HG03108 (cell line): ENCODE measurements around the gene DEPDC5.

Experiments
- ATAC-seq: cut with Tn5 transposase; IDR thresholded peaks from one replicate; pipeline ENCODE4 v1.9.1; 2021; ENCODE audit warnings: moderate library complexity; ENCODE audit not compliant: unreplicated experiment

DEPDC5 gene

DNA sequence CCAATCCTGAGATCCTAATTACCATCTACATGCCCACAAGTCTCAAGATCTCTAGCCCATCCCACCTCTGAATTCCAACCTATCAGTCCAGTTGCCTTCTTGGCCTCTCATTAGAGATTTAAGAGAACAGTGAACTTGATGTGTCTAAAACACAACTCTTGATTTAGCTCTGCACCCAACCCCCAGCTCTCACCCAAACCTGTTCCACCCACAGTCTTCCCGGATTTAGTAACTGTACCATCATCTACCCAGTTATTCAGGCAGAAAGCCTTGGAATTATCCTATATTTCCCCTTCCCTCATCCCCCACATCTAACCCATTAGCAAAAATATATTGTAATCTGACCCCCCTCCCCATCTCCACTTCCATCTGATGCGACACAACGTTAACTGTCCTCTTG is 166.5 kb downstream of the DEPDC5 start:
- no peak for ATAC-seq

DNA sequence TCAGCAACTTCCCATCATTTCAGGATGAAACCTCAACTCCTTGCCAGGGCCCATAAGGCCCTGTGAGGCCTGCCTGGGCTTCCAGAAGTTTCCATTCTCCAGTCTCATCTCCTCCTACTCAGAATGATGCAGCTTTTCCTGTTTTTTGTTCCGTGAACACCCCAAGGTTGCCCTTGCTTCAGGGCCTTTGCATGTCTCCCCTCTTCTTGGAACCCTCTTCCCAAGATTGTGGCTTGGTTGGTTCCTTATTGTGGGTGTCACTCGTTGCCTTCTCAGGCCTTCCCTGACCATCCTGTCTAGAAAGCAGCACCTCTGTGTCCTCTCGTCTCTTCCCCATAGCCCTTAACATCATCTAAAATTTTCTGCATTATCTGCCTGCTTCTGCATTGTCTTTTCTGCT is 167.3 kb downstream of the DEPDC5 start:
- ATAC-seq, result no peak

DNA sequence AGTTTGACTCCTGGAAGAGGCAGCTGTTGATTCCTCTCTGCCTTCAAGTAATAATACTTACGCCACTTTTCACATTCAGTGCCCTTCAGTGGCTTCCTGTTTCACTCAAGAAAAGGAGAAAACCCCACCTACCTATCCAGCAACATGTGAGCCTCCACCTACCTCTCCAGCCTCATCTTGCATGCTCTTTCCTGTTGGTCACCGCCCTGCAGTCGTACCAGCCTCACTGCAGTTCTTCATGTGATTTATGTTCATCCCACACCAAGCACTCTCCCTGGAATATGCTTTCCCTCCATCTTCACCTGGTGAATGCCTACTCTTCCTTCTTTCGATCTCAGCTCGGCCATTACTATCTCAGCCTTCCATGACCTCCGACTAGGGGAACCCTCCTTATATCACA is 168.7 kb downstream of the DEPDC5 start:
- no peak for ATAC-seq

DNA sequence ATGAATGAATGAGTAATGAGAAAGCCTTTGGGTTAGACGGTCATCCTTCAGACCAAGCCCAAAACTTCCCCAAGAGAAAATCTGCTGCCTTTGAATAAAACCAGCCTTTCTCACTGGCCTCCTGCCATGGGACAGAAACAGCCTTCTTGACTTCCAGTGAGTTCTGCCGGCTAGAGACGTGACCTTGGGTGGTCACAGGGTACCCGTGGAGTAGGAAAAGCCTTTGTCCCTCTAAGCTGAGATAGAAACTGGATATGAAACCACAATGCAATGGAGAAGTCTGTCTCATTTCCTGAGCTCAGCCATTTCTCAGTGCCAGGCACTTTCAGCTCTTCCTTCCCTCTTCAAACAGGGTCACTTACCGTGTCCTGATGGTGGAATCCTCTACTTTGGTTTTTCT is 169.3 kb downstream of the DEPDC5 start:
- ATAC-seq, result no peak

DNA sequence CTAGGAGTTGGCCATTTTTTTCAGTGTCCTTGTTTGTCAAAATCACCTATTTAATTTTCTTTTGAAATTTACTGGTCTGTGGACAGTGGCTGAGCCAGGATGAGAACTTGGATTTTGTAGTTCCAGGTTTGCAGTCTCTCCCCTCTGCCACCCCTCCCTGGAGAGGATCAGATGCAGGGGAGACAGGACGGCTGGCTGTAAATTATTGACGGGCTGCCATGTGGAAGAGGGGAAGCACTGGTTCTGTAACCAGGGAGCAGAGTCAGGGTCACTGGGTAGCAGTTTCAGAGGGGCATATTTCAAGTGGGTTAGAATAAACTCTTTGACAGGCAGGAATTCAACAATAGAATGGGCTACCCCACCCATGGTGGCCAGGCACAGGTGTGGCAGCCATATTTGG is 169.9 kb downstream of the DEPDC5 start:
- no peak for ATAC-seq

DNA sequence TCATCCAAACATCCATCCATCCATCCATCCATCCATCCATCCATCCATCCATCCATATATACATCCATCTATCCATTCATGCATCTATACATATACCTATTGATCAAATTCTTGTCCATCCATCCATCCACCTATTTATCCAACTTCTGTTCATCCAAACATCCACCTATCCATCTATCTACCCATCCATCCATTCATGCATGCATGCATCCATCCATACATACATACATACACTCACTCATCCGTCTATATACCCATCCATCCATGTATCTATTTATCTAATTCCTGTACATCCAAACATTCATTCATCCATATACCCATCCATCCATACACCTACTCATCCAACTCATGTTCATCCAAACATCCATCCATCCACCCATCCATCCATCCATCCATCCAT is 171.2 kb downstream of the DEPDC5 start:
- no peak for ATAC-seq

DNA sequence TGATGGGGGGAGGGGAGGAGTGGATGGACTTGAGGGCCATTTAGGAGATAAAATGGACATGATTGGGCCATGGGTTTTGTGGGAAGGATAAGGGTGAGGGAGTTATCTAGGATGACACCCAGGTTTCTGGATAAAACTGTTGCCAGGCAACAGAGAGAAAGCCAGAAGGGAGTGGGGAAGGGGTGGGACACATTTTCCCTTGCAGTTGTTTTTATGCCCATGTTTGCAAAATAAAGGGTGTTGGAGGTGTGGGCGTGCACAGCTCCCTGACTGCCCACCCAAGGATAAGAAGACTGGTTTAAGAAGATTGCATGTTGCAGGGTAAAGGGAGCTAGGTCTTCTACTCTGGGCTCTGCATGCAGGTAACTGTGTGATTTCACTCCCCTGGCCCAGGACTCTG is 172.2 kb downstream of the DEPDC5 start:
- no peak for ATAC-seq

DNA sequence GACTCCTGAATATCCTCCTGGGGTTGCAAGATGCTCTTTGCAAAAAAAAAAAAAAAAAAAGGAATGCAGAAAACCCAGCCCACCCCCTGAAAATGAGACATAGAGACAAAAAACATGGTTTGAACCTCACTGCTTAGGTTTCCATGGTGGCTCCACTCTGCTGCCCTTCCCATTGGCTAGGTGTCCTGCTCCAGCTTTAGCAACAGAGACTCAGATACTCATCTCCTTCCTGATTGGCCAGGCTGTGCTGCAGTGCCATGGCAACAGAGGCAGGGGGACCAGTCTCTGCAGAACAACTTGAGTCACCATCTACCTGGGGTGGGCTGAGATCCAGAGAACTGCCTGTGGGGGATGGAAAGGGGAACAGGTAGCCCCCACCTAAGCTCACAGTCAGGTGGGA is 173.2 kb downstream of the DEPDC5 start:
- no peak for ATAC-seq

DNA sequence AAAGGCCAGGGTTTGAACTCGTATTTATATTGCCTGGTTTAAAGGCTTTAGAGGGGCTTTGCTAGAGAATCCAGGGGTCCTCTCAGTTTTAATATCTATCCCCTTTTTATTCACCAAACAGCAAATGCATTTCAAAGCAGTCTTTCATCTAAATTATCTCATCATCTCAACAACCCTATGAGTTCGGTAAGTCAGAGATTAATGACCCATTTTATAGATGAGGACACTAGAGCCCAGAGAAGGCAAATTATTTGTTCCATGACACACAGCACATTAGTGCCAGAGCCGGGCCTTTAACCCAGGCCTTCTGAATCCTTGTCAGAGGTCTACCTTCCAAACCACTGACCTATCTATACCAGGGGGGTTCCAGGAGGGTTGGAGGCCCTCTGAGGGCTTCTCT is 173.7 kb downstream of the DEPDC5 start:
- no peak for ATAC-seq

DNA sequence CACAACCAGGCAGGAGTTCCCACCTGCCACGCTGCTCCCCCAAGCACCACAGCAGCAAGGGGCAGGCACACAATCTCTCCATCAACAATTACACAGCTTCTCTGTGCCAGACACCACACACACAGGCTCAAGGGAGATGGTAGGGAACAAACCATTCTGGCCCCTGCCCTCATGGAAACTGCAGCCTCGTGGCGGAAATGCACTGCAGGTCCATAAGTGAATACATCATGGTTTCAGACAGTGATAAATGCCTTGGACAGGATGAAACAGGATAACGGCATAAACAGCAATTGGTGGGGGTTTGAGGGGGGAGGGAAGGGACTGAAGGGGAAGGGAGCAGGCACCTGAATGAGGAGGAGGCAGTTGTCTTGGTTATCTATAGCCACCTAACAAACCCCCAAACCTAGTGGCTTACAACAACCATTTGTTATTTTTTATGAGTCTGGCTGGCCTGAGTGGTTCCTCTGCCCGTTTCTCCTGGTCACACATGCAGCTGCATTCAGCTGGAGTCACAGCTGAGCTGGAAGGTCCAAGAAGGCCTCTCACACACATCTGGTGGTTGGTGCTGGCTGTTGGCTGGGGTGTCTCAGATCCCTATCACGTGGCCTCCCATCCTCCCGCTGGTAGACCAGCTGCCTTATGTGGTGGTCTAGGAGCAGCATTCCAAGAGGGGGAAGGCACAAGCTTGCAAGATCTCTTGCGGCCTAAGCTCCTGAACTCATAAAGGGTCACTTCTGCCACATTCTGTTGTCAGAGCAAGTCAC is 175.5 kb downstream of the DEPDC5 start:
- no peak for ATAC-seq

DNA sequence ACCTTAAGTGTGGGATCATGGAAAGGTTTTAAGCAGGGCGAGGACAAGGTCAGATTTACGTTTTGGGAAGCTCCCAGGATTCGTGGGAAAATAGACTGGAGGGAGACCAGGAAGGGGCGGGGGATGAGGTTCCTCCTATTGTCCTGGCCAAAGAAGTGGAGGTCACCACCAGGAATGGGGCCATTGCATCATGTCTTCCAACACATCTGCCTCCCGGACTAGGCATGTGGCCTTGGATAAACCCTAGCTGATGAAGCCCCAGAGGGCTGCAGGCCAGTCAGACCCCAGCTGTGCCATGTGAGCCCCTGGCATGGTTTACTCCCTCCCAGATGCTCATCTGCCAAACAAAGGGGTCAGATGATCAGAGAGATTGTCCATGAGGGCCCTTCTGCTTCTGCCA is 179.0 kb downstream of the DEPDC5 start:
- ATAC-seq, result no peak

DNA sequence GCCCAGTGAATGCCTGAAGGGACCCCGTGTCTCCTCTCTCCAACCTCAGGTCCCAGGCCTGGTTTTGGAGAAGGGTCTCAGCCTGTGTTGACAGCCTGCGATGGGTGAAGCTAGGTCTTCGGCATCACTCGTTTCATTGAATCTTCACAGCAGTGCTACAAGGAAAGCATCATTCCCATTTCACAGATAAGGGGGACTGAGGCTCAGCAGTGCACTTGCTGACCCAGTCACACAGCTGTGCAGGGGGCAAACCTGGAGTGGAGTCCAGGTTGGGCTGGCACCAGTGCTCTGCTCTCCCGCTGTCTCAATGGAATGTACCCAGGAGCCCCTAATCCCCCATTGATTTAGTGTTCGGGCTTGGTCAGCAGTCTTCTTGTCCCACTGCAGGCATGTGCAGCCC is 179.6 kb downstream of the DEPDC5 start:
- ATAC-seq, result no peak

DNA sequence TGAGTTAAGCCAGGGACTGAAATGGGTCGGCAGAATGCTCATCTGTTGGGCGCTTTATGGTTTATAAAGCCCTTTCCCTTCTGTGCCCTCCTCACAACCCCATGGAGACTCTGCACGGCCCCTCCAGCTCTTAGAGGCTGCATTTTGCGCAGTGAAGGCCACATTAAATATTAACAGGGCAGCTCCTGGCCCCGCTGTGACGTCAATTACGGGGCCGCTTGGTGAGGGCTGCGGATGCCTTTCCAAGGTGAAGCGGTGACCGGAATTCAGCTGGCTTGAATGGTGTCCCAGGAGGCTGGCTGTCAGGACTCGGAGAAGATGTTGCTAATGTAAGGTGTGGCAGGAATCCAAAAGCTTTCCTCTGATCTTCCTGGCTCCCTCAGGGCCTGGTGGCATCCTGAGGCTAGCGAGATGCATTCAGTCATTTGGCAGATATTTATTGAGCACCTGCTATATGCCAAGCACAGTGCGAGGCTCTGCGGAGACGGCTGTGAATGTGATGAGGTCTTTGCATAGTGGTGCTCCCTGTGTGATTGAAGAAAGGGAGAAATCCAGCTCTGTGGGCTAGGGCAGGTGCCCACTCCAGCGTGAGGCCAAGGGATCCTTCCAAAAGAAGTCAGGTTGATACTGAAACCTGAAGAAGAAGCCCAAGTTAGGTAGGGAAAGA is 180.1 kb downstream of the DEPDC5 start:
- ATAC-seq, result no peak

DNA sequence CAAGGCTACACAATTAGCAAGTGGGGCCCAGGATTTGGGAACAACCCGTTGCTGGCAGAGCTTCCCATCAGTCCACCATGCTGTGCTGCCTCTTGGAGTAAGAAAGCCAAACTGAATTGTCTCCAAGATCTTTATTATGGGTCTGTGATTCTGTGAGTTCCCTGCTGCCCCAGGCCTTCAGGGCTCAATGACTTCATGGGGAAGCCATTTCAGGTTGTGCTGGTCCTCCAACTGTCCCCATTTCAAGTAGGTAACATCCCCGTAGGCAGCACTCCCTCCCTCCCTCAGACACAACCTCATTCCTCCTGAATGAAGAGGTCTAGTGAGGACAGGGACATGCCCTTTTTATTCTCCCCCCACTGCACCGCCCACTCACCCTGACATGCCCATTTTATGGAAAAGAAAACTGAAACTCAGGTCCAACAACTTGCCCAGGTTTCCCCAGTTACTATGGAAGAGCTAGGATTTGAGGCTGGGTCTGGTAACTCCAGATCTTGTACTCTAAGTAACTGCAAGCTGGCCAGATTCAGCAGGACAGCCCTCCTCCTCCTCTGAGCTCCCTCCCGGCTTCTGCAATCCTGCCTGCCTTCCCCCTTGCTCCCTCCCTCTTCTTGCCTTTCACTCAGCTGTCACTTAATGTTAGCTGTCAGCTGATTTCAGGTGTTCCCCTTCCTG is 182.3 kb downstream of the DEPDC5 start:
- no peak for ATAC-seq

DNA sequence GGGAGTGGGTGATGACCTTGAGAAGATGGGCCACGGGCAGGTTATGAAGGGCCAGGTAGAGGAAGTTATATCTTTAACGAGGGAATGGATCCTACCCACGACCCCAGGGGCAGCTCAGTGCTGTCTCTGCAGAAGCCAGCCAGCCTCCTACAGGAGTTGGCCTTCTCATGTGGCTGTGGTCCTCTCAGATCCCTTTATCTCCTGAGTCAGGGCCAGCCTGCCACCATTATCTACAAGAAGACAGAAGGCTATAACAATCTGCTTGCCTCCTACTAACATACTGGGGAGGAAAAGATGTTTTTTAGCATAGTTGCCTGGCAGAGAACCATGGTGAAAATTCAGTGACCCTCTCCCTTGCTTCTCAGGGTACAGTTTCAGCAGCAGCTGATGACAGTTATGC is 183.5 kb downstream of the DEPDC5 start:
- ATAC-seq, result no peak

DNA sequence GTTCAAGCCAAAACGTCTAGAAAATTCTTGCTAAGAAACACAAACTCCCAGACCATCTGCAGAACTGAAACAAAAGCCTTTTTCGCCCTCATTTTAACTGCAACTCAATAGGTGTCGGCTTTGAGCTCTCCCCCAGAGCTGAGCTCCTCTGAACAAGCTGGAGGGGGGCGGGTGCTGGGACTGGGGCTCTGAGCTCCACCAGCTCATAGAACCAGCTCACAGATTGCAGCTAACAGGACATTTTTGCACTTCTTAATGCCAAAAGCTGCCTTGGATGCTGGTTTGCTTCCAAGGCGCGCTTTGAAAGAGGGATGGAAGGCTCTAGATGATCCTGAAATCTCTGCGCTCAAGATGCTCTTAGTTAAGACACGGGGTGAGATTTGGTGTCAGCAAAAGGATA is 184.5 kb downstream of the DEPDC5 start:
- ATAC-seq, result no peak

DNA sequence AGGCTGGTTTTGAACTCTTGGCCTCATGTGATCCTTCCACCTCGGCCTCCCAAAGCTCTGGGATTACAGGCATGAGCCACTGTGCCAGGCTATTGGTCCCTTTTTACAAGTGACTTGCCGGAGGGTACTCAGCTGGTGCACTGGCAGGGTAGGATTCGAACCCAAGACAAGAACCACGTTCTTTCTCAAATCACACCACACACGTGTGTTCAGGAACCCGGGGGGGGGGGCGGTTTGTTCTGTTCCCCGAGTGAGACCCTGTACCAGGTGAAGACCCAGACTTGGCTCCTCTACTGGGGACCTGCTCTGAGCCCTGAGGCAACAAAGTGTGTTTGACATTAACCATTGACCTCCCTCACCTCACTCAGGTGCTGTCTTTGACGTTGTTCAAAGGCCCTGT is 186.7 kb downstream of the DEPDC5 start:
- ATAC-seq, result no peak

DNA sequence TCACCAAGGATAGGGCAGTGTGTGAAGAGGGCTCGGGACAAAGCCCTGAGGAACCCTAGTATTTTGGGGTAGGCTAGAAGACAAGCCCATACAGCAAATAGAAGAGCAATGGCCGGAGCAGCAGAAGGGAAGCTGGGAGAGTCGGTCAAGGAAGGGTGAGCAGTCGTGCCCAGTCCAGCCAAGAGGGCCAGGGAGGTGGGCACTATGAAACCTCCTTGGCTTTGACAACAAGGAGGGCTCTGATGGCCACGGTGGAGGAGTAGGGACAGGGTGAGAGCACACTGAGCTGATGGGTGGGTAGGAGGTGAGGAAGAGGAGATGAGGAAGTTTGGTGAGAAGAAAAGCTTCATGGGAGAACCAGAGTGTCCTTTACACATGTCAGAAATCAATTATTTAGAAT is 188.3 kb downstream of the DEPDC5 start:
- ATAC-seq, result no peak

DNA sequence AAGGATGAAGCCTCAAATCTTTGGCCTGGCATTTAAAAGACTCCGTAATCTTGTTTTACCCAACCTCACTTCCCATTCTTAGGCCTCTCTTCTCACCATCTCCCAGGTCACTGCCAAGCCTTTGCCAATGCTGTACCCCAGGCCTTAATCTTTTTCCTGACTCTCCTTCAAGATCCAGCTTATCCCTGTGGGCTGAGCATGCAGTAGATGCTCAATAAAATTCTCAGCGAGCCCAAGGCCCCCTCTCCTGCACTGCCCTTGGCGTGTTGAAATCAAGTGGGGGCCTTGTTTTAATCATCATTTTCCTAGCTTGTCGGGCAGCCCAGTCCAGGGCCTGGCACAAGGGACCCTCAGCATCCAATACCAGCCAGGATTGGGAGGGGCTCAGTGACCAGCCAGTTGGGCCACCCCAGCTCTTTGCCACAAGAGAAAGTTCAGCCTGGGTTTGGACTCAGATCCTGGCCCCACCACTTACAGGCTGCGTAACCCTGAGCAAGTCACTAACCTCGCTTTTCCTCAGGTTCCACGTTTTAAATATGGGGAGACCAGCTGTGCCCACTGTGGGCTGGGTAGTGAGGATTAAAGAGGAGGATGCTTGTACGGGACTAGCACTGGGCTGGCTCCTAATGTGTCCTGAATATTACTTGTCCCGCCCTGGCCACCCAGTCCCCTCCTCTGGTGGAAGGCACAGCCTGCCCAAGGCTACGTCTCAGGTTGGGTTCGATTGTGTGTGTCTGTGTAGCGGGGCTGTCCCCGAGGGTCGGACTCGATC is 189.6 kb downstream of the DEPDC5 start:
- no peak for ATAC-seq

DNA sequence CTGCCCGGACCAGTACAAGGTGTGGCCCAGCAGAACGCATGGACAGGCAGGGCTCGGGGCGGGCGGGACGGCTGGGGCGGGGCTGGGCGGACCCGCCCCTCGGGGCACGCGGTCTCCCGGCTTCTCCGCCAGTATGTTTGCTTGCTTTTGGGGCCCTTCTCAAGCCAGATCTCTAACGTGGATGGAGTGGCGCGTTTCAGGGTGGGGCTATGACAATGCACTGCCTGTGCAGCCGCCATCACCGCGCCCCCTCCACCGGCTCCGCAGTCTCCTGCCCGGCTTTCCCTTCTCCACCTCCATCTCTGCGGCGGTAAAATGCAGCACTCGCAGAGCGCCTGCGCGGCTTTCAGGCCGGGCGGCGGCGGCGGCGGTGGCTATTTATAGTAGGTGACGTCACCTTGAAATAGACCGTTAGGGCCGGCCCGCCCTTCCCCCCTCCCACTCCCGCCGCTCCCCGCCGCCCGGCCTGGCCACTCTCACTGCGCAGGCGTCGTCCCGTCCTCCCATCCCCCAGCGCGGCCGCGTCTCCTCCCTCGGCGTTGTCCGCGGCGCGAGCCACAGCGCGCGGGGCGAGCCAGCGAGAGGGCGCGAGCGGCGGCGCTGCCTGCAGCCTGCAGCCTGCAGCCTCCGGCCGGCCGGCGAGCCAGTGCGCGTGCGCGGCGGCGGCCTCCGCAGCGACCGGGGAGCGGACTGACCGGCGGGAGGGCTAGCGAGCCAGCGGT is 190.3 kb downstream of the DEPDC5 start, which contains the start of gene YWHAH:
YWHAH (plus strand) TSS at position 558 of the 722 bp plus-strand sequence. CDS start 199 bp downstream, outside the sequence.
- ATAC-seq, result peak; percentile 51
